Measurements from ENCODE around the gene RCHY1. TPM values are rescaled to one million over a fixed set of nuclear protein-coding genes. Genes with fewer than 3 reads are reported as not detected.
"Not testable (repeated sequence)": the region's sequence is repeated elsewhere in the genome, so short reads cannot be mapped to it uniquely, and the experiment has no call there.

The RCHY1 gene
- total RNA-seq, 1 experiment from 2014 or later = 71.5 TPM

- H3K27me3 ChIP-seq, DNase-seq, H3K4me3 ChIP-seq, H3K27ac ChIP-seq, H3K4me1 ChIP-seq: not testable (repeated sequence)
- Histone ChIP-seq H3K36me3 (peaks cover 34% of the 10 kb centered on the region), H3K9me3 (replicated peaks) (peaks cover 14% of the 10 kb centered on the region)
Observed at GRCh38 chr4:75531536-75532143, 17.4 kb upstream of the RCHY1 start.

- peaks cover 38% of the 10 kb centered on the region for H3K36me3 ChIP-seq
- H3K9me3 ChIP-seq (replicated peaks) = peaks cover 14% of the 10 kb centered on the region
- no peak overlapping the region for H3K4me3 ChIP-seq
Observed at GRCh38 chr4:75530556-75531322, 16.5 kb upstream of the RCHY1 start.

GRCh38 chr4:75527482-75527881 is 13.3 kb upstream of the RCHY1 start:
- peaks cover 50% of the 10 kb centered on the region for H3K36me3 ChIP-seq
- H3K27me3 ChIP-seq = no peaks in the 10 kb centered on the region
- H3K9me3 ChIP-seq (replicated peaks) = no peaks in the 10 kb centered on the region
- DNase-seq = no peak
- no peaks in the 10 kb centered on the region for H3K4me1 ChIP-seq
- H3K4me3 ChIP-seq = no peak overlapping the region
- no peak overlapping the region for H3K27ac ChIP-seq

More at GRCh38 chr4:75530556-75531322, 16.5 kb upstream of the RCHY1 start:
- H3K27me3 ChIP-seq = no peaks in the 10 kb centered on the region
- DNase-seq = no peak
- H3K4me1 ChIP-seq = no peaks in the 10 kb centered on the region
- no peak overlapping the region for H3K27ac ChIP-seq

GRCh38 chr4:75525910-75526309 is 11.7 kb upstream of the RCHY1 start:
- H3K27me3 ChIP-seq = no peaks in the 10 kb centered on the region
- H3K36me3 ChIP-seq = peaks cover 55% of the 10 kb centered on the region
- H3K4me1 ChIP-seq = no peaks in the 10 kb centered on the region
- no peaks in the 10 kb centered on the region for H3K9me3 ChIP-seq (replicated peaks)
- no peak overlapping the region for H3K27ac ChIP-seq
- H3K4me3 ChIP-seq = no peak overlapping the region
- DNase-seq = no peak

- H3K36me3 ChIP-seq = peaks cover 58% of the 10 kb centered on the region
- no peaks in the 10 kb centered on the region for H3K27me3 ChIP-seq
- H3K4me3 ChIP-seq = no peak overlapping the region
- no peaks in the 10 kb centered on the region for H3K4me1 ChIP-seq
- DNase-seq = no peak
- H3K27ac ChIP-seq = no peak overlapping the region
- H3K9me3 ChIP-seq (replicated peaks) = no peaks in the 10 kb centered on the region
Observed at GRCh38 chr4:75525086-75525485, 10.9 kb upstream of the RCHY1 start.

- not testable (repeated sequence) for H3K27ac ChIP-seq; H3K4me3 ChIP-seq; H3K27me3 ChIP-seq; H3K9me3 ChIP-seq (replicated peaks); H3K4me1 ChIP-seq; DNase-seq
- peaks cover 48% of the 10 kb centered on the region for H3K36me3 ChIP-seq
Observed at GRCh38 chr4:75519452-75519851, 5.2 kb upstream of the RCHY1 start.

- Histone ChIP-seq H3K9me3 (replicated peaks) (no peaks in the 10 kb centered on the region), H3K4me3 (no peak overlapping the region), H3K27ac (no peak overlapping the region), H3K4me1 (peaks cover 10% of the 10 kb centered on the region; the same call in 1 of the 2 replicates), H3K27me3 (no peaks in the 10 kb centered on the region), H3K36me3 (peaks cover 30% of the 10 kb centered on the region)
- no peak for DNase-seq
Observed at GRCh38 chr4:75516144-75516543, 1.9 kb upstream of the RCHY1 start.

GRCh38 chr4:75514949-75515612 is 878 bp upstream of the RCHY1 start:
- no peaks in the 10 kb centered on the region for H3K9me3 ChIP-seq (replicated peaks)
- peaks cover 13% of the 10 kb centered on the region; the same call in 1 of the 2 replicates for H3K4me1 ChIP-seq
- peaks cover 25% of the 10 kb centered on the region for H3K36me3 ChIP-seq
- H3K4me3 ChIP-seq = peak overlapping the region; percentile 88
- DNase-seq = no peak
- peak overlapping the region; percentile 81 for H3K27ac ChIP-seq
- H3K27me3 ChIP-seq = no peaks in the 10 kb centered on the region

- no peak for DNase-seq
- H3K27me3 ChIP-seq = no peaks in the 10 kb centered on the region
- H3K27ac ChIP-seq = peak overlapping the region; percentile 81
- no peaks in the 10 kb centered on the region for H3K9me3 ChIP-seq (replicated peaks)
- peaks cover 13% of the 10 kb centered on the region; the same call in 1 of the 2 replicates for H3K4me1 ChIP-seq
- H3K36me3 ChIP-seq = peaks cover 25% of the 10 kb centered on the region
- peak overlapping the region; percentile 88 for H3K4me3 ChIP-seq
Observed at GRCh38 chr4:75513526-75514130, 575 bp downstream of the RCHY1 start.

- Histone ChIP-seq H3K36me3 (peaks cover 29% of the 10 kb centered on the region), H3K9me3 (replicated peaks) (no peaks in the 10 kb centered on the region), H3K27ac (peak overlapping the region; percentile 81), H3K4me1 (peaks cover 13% of the 10 kb centered on the region; the same call in 1 of the 2 replicates), H3K4me3 (peak overlapping the region; percentile 88), H3K27me3 (no peaks in the 10 kb centered on the region)
- peak; percentile 70 to 88 for DNase-seq
Observed at GRCh38 chr4:75512386-75513211, 1.6 kb downstream of the RCHY1 start.

- H3K9me3 ChIP-seq (replicated peaks) = no peaks in the 10 kb centered on the region
- peaks cover 13% of the 10 kb centered on the region; the same call in 1 of the 2 replicates for H3K4me1 ChIP-seq
- H3K27me3 ChIP-seq = no peaks in the 10 kb centered on the region
- H3K36me3 ChIP-seq = peaks cover 31% of the 10 kb centered on the region
- H3K27ac ChIP-seq = peak overlapping the region; percentile 81
- DNase-seq = peak in 1 of 2 experiments; percentile 16
- H3K4me3 ChIP-seq = peak overlapping the region; percentile 88
Observed at GRCh38 chr4:75511841-75512240, 2.4 kb downstream of the RCHY1 start.

- H3K27me3 ChIP-seq; H3K9me3 ChIP-seq (replicated peaks); H3K27ac ChIP-seq; H3K4me3 ChIP-seq: not testable (repeated sequence)
- DNase-seq = peak in 1 of 2 experiments; percentile 14
- H3K36me3 ChIP-seq = peaks cover 48% of the 10 kb centered on the region
- H3K4me1 ChIP-seq = peaks cover 13% of the 10 kb centered on the region; the same call in 1 of the 2 replicates
Observed at GRCh38 chr4:75509592-75509991, 4.6 kb downstream of the RCHY1 start.

- peaks cover 76% of the 10 kb centered on the region for H3K36me3 ChIP-seq
- H3K27ac ChIP-seq = no peak overlapping the region
- DNase-seq = no peak
- no peak overlapping the region for H3K4me3 ChIP-seq
- no peaks in the 10 kb centered on the region for H3K27me3 ChIP-seq
- H3K9me3 ChIP-seq (replicated peaks) = no peaks in the 10 kb centered on the region
- H3K4me1 ChIP-seq = no peaks in the 10 kb centered on the region
Observed at GRCh38 chr4:75505630-75506029, 8.6 kb downstream of the RCHY1 start.

- Histone ChIP-seq H3K4me3 (no peak overlapping the region), H3K36me3 (peaks cover 89% of the 10 kb centered on the region), H3K27ac (no peak overlapping the region), H3K4me1 (peaks cover 2% of the 10 kb centered on the region; the same call in 1 of the 2 replicates), H3K27me3 (no peaks in the 10 kb centered on the region), H3K9me3 (replicated peaks) (peaks cover 6% of the 10 kb centered on the region; the same call in 1 of the 2 replicates)
- no peak for DNase-seq
Observed at GRCh38 chr4:75502671-75503070, 11.5 kb downstream of the RCHY1 start.

All from SJCRH30 (cell line).